Medulla oblongata (tissue), 1 donor: ENCODE data around the gene PCDH9.

Experiments
- DNase-seq: peaks from one replicate; pipeline ENCODE4 v3.0.0-alpha.2; 2015; ENCODE audit errors: extremely low spot score

Gene PCDH9

DNA sequence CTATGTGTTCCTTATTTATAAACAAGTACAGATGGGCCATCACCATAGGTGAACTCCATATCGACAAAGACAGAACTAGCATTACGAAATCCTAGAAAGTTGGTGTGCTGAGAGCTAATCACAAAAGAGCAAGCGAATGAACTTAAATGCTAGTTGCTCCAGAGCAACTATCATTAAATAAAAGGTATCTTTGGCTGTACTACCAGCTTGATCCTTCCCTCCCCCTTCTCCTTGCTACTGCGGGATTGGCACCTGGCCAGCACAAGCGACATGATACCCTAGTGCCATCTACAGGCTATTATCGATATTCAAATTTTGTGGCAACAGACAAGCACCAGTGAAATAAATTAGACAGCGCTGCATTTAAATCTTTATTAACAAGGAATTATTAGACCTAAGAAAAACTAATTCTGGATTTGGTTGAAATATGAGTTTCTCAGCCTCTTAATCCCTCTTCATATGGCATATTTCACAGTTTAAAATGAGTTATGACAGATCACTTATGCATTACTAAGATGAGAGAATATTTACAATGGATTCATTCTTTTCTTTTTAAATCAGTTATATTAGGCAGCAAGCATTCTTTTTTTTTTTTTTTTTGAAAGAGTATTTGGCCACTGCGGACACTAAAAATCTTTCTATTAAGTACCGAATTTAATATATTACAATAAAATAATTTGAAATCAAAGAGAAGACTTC, 5.8 kb downstream of the PCDH9 start:
- peak; percentile 96 for DNase-seq

DNA sequence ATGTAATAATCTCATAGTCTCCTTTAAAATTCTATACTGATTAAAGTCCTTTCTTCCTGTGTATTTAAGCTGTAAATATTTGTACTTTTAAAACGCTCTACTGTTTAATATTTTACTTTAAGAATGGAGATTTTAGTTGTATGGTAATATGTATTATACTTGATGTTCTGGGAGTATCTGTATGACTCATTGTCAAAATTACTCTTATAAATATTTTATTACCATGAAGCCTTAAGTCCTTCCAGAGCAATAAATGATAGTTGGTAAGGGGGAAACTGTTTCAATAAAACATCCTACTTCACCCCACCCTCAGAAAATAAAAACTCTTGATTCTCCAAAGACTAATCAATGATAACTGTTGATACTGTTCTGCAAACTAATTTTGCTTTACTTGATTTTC, 6.4 kb downstream of the PCDH9 start:
- no peak for DNase-seq

DNA sequence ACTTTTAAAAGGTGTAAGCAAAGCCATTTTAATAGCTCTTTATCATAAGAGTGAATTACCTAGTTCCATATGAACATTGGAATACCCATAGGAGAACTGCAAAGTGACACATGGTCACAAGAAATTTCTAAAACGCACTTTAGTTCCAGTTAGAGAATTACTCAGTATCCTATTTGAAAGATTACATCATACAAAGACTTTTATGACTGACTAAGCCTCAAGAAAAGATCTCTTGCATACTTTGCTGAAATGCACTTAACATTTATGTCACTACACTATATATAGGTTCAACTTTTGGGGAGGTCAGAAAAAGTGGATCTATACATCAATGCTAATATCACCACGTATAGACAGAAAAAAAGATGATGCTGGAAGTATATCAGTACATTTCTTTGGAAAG, 7.1 kb downstream of the PCDH9 start:
- DNase-seq, result peak; percentile 38

DNA sequence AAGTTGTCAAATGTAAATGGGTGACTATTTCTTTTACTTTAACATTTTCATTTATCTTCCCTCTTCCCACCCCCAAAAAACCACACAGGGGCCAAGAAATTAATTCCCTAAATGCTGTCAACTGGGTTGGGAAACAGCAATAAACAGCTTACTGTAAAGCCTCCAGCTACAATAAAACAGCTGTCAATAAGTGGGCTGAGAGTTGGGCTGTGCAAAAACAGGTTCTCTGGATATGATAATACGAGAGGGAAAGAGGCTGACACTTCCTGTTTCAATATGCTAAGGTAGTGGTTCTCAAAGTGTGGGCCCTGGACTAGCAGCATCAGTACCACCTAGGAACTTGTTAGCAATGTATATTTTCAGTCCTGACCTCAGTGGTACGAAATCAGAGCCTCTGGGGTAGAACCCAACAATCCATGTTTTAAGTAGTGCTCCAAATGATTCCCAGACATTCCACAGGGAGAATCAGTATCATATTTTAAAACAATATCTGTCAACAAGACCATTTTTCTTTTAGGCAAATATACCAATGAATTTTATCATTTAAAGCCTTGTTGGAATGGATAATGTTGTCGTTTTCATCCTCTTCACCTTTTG, 8.4 kb downstream of the PCDH9 start:
- no peak for DNase-seq

DNA sequence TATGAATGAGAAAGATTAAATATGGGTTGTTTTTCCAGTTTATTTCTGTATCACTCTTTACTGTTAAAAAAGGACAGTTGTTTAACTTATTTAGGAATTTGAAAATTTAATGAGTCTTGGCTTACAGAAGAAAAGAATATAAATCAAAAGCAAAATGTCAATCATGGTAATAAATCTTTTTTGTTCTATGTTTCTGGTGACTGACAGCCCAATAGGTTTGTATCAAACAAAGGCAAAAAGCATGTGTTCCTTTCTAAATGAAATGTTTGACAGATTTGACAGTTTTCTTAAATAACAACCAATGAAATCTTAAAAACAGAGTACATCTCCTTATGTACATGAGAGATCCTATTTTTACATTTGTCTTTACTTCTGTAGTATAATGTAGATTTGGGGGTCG, 11.0 kb downstream of the PCDH9 start:
- no peak for DNase-seq

DNA sequence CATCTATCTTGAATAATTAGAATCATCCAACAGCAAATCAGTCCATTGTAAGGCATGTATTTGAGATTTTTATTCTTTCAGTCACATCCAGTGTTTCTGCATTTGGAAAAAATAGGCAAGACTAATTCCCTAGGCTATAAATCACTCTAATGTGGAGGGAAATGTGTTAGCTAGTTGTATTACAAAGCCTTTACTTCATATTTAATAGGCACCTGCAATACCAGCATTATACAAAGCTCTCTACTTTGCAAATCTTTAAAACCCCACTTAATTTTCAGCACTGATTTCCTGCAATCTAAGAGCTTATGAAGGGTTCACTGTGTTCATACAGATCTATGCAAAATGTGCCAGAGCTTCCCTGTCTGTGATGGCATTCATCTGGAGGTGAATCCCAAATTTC, 12.3 kb downstream of the PCDH9 start:
- DNase-seq, result no peak

DNA sequence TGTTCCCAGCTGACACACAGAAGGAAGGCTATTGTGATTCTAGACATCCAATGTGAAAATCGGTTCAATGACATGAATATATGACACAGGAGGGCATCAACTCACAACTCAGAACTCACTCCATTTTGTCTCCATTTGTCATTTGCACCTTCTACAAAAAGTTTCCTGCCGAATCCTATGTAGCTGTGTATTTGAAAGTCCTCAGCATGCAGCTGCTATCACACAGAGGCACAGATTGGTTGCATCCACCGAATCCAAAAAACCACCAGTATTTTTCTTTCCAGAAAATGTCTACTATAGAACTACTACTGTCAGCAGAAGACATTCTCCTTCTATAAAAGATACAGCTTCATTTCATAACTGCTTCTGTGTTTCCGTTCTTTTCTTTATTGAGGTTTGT, 13.3 kb downstream of the PCDH9 start:
- peak; percentile 35 for DNase-seq

DNA sequence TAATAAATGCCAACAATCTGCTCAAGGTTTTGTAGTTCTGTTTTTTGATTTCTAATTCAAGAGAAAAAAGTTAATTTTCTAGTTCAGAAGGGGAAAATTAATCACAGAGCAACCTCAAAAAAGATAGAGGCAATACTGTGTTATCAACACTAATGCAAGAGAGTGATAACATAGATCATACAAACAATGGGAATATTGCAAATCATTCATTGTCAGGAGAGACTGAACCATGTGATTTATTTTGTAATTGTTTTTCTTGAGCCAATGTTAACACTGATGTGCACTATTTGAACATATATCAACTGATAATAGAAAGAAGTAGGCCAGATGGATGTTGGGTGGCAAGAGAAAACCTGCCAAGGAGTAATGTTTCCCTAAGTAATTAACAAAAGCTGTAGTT, 19.9 kb downstream of the PCDH9 start:
- DNase-seq, result no peak

DNA sequence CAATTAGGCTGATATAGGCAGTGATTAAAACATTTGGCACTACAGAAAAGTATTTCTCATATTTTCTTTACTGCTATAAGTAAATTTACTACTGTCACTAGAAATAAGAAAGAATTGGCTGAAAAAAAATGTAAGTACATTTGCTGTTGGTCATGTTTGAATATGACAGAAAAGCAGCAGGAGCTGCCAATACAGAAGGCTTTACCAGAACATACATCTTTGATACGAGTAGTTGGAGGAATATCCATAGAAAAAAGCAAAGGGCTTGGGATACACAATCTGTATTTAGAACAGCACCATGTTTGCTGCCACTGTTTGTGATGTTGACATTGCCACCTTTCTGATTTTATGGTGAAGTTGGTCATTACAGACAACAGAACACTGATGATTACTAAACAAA, 21.6 kb downstream of the PCDH9 start:
- no peak for DNase-seq

DNA sequence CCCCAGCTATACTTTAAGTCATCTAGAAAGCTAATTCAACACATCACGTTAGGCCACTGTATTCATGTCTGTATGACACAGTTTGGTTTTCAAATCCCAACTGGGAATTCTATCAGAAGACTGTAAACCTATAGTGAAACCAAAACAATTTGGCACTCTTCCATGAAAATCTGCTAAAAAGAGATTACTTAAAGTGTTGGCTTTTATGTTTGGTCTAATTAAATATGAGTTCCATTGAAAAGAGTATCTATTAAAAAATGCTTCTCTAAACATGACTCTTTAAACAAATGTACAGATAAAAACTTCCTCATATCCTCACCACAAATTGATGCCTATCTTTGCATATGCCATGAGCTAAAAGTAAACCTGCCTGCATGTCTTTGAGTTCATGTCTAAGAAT, 25.4 kb downstream of the PCDH9 start:
- peak; percentile 34 for DNase-seq

DNA sequence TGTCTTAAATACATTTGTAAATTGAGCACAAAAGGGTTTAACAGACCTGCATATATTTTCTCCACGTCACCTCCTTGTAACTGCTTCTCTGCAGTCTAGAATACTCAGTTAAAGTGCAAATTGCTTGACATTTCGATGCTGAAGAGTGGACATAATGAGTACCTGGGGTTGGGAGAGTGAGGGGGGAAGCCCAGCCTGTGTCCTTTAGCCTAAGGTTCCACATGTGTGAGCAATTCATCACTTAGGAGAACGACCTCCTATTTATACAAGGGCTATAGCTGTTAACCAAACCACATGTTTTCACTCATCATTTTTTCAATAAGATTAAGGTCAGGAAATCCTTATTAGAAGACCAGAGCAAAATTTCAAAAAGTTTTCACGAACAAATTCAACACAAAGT, 29.5 kb downstream of the PCDH9 start:
- DNase-seq, result no peak

DNA sequence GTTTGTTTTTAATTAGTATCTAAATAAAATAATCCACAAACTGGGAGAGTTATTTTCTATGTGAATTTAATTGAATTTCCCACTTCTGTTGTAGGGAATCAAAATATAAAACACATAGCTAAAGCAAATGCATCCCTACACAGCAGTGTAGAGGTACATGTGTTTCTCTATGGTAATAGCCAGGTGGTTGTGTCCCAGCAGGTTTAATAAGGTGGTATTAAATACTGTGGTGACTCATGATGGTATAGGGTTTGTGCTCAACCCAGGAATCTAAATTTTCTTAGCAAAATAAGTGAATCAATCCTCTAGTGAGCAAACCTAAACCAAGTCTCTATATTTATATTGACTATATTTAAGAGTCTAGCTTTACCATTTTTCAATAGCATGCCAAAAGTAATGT, 30.0 kb downstream of the PCDH9 start:
- no peak for DNase-seq

DNA sequence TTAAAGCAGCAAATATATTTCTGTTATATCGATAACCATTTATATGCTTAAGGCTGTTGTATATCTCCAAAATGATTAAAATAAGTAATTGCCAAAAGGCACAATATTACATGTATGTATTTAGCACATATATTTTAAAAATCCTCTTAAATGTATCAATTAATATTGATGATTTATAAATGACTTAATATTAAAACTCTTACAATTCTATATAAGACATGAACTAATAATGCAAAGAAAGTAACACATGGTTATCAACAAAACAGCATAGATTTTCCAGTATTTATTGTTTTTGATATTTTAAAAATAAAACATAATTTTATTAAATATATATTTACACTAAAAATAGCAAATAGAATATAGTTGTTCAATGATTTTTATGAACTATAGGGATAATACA, 32.4 kb downstream of the PCDH9 start:
- DNase-seq, result no peak

DNA sequence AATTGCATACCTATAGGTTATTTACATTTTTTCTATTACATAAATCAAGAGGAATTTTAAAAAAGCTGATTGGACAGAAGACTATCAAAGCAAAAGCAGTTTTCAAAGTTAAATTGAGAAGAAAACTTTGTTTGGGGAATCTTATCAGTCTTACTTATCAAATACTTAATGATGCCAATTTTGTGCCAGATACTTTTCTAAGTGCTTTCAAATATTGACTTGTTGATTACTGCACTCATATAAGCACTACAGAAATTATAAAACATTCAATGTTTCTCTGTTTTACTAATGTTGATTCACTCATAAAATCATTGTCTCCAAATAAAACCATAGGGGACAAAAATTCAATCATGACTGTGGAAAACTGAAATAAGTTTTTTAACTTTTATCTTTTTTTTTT, 36.2 kb downstream of the PCDH9 start:
- no peak for DNase-seq

DNA sequence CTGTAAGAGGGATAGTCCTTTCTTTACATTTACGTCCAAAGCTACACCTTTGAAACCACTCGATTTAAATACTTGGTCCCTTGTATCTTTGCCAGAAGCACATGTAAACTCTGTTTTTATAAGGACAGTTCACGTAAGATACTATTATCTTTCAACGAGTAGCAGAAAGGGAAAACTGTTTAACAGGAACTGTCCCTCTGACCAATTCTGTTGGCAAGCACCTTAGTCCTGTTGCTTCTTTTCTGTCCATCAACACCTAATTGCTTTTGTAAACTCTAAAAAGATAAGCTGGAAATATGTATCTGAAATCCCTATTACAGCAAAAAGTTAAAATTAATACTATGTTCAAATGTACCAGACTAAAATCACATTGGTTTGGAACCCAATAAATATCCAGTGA, 37.4 kb downstream of the PCDH9 start:
- no peak for DNase-seq

DNA sequence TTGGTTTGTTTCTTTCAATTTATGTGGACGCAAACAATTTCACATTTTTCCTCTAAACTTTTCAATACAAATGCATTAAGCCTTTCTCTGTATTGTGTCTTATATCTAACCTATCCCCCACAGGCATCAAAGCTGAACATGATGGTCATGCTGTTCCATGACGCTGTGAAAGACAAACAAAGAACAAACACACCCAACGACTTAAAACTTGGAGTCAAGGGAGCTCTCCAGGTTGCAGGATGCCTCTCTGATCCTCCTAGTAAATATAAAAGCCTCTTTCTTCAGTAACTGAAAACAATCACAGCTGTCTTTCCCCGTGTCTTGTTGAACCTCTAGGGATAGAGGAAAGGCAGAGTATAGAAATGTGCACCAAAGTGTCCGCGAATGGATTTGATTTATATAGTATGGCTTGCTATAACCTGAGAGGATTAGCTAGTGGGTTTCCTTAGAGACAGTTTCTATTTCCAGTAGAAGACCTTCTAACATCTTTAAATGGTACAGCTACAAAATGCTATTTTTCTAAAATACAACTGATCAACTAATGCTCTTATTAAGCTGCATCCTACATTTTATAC, 43.1 kb downstream of the PCDH9 start:
- no peak for DNase-seq

DNA sequence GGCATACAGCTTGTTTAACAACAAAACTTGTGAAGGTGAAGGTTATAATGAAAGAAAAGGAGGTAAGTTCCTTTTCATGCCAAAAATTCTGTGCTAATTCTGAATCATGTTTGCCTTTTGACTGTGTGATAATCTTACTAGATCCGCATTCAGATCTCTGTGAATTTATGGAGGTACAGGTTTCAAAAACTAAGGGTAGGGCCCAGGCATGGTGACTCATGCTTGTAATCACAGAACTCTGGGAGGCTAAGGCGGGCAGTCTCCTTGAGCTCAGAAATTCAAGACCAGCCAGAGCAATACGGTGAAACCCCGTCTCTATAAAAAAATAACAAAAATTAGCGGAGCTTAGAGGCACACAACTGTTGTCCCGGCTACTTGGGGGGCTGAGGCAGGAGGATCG, 45.9 kb downstream of the PCDH9 start:
- DNase-seq, result no peak

DNA sequence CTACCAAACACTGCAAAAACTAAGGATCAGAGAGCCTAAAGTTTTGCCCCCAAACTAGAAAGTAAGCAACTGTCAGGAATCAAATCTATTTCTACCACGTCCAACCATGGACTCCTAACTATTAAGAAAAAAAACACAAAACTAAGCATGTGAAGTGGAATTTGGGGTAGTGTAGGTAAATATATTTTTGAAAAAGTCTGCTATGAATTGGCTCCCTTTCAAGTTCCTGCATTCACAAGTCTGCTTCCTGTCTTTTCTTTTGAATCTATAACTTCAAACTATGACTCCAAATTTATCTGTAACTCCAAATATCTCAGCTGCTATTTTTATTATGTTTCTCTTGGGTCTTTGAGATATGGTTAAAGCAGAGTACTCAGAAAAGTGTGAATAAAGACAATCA, 47.0 kb downstream of the PCDH9 start:
- no peak for DNase-seq

DNA sequence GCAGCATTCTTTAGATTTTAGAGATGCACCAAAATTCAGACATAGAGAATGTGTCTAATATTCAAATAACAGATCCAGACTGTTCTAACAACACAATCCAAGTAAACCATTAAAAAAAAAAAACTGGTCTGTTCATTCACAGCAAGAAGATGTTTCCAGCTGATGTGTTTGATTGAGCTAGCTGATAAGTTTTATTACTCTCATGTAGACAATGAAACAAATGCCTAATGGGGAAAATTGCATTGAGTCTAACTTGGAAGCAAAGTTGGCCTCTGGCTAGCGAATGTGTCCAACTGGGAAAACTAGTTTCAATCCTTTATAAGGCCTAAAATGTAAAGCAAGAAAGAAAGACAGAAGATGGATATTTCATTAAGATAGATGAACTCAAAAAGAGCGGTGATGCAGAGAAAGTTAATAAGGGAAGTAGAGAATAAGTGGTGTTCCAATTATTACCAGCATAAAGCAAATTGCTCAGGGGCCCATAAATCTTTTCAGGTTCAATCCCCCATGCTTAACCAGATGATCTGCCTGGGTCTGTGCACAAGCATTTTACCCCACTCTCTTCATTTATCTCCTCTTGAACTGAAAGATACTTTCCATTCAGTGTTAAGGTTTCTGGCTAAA, 54.2 kb downstream of the PCDH9 start:
- DNase-seq, result no peak

DNA sequence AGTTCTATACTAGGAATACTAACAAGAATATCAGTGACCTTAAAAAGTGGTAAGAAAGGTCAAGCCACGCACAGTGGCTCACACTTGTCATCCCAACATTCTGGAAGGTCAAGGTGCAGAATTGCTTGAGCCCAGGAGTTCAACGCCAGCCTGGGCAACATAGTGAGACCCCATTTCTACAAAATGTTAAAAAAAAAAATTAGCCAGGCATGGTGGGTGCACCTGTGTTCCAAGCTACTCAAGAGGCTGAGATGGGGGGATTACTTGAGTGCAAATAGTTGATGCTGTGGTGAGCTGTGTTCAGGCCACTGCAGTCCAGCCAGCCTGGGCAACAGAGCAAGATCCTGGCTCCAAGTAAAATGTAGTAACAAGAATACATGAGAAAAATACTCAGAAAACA, 61.8 kb downstream of the PCDH9 start:
- no peak for DNase-seq

DNA sequence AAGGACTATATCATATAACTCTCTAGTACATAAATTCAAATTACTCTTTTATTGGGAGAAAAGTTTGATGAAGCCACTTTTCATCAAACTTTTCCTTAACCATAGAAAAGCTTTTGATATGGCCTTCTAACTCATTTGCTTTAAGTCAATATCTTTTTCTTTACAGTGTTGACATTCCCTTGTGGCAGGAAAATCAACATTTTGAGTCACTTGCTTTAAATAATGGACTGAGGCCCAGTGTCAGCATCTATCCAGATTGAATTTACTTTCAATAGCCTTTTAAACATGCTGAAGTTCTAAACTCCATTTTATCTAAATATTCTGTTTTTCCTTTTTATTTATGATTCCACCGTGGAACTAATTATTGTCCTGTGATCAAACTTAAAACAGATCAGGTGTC, 62.7 kb downstream of the PCDH9 start:
- no peak for DNase-seq

DNA sequence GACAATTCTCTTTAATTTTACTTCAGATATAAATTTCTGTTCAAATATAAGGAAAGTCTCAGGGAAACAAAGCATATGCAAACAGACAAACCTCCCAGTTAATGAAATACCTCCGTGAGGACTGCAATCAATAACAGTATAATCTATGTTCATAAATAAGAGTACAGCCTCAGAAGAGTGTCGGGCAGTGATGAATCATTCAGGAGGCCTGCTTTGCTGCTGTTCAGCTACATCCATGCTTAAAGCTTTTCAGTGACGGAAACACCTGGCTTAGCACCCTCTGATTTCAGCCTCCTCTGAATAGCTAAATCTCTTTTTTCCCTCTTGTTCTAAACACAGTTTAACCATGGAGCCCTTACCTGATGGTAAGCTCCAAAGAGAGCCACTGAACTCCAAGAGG, 69.0 kb downstream of the PCDH9 start:
- no peak for DNase-seq

DNA sequence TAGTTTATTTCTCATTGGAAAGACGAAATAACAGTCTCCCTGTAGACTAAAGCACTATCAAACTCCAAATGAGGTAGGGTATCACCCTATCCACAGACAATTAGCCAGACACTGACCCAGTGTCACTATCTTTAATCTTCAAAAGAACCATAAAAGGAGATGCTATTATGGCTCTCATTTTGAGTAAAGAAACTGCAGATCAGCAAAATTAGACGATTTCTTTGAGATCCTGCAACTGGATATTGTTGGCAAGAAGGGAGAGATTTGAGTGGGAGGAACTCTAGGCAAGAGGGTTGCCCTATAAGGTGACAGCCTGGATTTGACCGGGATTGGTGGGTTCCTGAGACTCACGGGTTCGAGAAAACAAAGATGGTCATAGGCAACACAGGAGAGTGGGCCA, 71.2 kb downstream of the PCDH9 start:
- no peak for DNase-seq
